Posterior cingulate gyrus (tissue), 11 donors: Measurements from ENCODE around the gene CFAP20DC.
"Not testable (repeated sequence)": the region's sequence is repeated elsewhere in the genome, so short reads cannot be mapped to it uniquely, and the experiment has no call there.

Experiments used
- DNase-seq, 10 donors: peaks; one replicate each; pipeline versions ENCODE4 v3.0.0 to v3.0.0-alpha.2; 2020 to 2021; ENCODE audit warnings: mixed read lengths in 3 of 10
- intact Hi-C: fragments of 100-400 bp; cut with DNase I; formaldehyde crosslinking; loops from one replicate; pipeline ENCODE4 v1.15.1; 2023

Gene CFAP20DC

DNA sequence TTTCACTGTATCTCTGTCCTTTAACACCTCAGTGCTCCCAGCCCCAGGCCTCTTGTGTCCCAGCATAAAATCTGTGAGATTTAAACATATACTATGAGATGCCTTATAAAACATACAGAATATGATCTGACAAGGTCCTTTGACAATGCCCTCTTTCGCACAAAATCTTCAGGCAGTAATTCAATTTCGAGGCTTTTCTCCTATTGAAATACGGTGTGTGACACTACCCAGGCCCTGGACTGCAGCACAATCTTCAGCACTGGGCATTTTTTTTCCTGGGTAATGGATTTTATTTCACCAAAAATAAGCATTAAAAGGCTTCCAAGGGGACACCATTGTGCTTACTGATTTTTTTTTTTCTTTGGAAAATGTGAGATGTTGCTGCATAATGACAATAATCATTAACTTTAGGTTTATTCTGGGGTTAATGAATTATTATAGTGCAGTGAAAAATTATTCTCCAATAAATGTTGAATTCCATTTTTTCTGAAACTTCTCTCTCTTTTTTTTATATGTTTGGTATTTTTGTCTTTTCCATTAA, 342.4 kb downstream of the CFAP20DC start:
- intact Hi-C loops: no loop called here

DNA sequence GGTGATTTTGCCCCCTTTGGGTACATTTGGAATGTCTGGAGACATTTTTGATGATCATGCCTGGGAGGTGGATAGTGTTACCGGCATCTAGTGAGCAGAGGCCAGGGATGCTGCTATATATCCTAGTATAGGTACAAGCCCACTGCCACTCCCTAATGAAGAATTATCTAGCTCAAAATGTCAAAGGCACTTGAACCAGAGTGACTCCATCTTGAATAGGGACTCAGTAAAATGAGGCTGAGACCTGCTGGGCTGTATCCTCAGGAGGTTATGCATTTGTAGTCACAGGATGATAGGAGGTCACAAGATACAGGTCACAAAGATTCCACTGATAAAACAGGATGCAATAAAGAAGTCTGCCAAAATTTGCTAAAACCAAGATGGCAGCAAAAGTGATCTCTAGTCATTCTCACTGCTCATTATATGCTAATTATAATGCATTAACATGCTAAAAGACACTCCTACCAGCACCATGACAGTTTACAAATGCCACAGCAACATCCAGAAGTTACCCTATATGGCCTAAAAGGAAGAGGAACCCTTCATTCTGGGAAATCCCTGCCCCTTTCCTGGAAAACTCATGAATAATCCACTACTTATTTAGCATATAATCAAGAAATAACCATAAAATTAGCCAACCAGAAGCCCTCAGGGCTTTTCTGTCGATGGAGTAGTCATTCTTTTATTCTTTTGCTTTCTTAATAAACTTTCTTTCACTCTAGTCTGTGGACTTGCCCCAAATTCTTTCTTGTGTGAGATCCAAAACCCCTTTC, 343.2 kb downstream of the CFAP20DC start:
- intact Hi-C loops: no loop called here
- DNase-seq: no peak

More for the DNA sequence above, 342.4 kb downstream of the CFAP20DC start:
- no peak for DNase-seq

DNA sequence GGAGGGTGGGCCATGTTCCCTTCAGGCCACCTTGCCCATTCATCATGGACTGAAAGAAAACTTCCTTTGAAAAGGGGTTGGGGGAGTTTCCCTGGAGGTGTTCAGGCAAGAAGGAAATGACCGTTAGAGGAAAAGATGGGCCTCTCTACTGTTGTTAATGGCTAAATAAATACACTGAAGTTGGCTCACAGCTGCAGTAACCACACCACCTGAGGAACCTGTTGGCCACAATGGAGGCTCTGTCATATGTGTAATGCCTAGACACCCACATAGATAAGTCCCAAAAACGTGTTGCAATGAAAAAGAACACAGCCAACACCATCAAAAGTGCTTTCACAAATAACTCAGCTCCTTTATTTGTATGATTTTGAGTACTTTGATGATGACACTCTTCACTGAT, 345.1 kb downstream of the CFAP20DC start:
- DNase-seq: no peak
- intact Hi-C loops: no loop called here

DNA sequence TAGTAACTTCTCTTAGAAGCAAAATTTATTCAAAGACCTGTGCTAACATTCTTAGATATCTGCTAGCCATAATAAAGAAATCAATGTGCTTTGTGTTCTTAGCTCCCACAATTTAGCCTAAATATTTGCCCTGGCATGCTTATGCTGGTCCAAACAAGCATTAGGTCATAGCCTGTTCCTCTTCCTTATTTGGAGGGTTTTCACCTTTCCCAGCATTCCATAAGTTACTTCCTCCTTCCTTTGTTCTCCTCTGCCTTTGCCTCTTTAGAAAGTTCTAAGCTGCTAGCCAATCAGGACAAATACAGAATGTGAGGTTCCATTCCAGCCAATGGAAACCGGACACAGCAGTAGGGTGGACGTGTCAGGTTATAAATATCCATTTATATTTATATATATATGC, 345.5 kb downstream of the CFAP20DC start:
- intact Hi-C loops, DNase-seq: not testable (repeated sequence)

DNA sequence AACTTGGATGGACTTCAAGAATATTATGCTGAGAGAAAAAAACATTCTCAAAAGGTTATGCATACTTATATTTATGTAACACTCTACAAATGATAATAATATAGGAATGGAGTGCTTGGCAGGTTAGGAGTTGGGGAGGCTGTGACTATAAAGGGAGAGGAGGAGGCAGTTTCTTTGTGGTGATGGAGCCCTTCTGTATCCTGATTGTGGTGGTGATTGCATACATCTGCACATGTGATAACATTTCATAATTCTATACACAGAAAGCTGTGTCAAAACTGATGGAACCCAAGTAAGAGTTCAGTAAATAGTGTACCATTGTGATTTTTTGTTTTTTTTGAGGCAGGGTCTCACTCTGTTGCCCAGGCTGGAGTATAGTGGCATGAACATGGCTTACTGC, 351.6 kb downstream of the CFAP20DC start:
- DNase-seq: no peak
- intact Hi-C loops: no loop called here

DNA sequence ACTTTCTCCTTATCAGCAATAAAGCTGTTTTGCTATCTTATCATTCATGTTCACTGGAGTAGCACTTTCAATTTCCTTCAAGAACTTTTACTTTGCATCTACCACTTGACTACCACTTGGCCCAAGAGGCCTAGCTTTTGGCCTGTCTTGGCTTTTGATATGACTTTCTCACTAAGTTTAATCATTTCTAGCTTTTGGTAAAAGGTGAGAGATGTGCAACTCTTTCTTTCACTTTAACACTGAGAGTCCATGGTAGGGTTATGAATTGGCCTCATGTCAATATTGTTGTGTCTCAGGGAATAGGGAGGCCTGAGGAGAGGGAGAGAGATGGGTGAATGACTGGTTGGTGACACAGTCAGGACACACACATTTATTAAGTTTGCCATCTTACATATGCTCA, 352.3 kb downstream of the CFAP20DC start:
- no peak for DNase-seq
- intact Hi-C loops: no loop called here

DNA sequence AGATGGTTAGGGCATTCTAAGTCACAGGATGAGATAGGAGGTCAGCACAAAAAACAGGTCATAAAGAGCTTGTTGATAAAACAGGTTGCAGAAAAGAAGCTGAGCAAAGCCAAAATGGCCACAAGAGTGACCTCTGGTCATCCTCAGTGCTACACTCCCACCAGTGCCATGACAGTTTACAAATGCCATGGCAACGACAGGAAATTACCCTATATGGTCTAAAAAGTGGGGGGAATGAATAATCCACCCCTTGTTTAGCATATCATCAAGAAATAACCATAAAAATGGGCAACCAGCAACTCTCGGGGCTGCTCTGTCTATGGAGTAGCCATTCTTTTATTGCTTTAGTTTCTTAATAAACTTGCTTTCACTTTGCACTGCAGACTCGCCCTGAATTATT, 353.0 kb downstream of the CFAP20DC start:
- DNase-seq, intact Hi-C loops: not testable (repeated sequence)

DNA sequence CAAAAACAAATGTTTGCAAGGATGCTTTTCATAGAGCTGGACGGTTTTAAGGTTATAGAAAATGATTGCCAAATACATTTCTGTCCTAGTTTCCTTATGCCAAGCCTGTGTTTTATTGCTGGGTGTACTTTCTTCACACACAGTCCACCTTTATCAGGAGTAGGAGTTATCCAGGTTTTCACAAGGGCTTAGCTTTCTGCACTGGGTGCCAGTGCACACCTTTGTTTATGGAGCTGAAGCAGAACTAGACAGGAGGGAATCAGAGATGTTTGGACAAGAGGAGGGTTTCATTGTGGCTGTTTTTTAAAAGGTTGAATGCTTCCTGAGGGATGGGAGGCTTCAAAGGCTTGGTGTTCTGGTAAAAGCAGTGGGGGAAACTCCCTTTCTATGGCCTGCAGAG, 353.7 kb downstream of the CFAP20DC start:
- DNase-seq: no peak
- intact Hi-C loops: no loop called here

DNA sequence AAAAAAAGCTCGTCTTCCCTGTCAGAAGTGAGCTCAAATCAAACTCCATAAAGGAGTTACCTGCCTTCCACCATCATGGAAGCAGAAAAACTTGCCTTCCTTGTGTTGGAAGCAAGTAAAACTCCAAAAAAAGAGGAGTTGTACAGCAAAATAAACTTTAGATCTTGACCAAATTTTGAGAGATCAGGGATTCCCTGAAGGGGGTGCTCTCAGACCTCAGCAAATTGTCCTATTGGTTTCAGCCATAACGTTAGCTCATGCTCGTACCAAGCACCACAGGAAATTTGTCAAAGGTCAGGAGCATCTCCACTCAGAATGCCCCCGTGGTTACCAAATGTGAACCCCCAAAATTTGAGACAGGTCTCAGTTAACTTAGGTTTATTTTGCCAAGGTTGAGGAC, 354.5 kb downstream of the CFAP20DC start:
- DNase-seq, intact Hi-C loops: not testable (repeated sequence)

DNA sequence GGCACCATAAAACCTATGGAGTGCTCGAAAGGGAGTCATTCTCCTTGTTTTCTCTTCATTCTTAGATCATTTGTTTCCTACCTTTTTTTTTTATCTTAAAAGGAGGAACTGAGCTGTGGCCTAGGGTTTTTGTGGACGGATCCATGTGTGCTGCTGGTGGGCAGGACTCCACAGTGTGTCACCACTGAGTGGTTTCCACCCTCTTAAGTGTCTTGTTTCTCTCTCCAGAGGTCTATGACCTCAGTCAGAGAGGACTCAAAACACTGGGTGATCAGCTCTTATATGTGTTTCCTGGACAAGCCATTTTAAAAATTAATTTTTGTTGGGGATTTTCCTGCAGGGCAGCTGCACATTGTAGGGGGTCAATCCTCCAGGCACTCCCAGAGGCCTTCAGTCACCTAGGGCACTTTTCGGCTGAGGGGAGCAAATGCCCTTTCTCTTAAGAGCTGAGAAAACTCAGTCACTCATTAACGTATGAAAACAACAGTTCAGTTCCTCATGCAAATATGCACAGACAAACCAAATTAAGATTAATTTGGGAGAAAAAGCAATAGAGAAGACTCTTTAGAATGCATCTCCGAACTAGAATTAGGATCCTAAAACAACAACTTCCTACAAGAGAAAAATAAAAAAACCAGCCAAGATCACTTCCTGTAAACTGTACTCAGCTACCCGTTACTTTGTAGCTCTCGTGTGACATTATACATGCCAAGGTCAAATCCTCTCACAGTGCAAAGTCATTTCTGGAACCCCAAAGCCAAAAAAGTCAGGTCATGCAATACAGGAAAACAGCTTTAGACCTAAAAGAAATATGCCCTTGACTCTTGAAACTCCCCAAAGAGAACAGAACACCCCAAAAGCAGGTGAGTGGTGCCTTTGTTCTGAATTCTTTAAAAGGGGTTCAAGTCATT, 355.6 kb downstream of the CFAP20DC start:
- DNase-seq: no peak
- intact Hi-C loops: no loop called here

DNA sequence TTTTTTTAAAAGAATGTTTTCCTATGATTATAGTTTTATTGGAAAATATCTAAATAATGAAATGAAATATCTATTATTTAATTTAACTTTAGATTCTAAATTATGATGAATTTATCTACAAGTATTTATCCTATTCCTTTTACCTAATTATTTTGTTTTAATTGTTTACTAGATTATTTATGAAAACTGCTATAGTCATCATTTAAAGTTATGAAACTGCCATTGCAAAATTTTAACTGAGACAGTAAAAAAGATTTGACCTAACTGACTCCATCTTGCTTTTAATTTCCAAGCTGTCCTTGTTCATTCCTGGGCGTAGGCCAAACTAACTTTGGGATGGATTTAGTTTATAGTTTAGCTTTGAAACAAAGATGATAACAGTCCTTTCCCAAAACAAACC, 357.3 kb downstream of the CFAP20DC start:
- intact Hi-C loops: no loop called here
- DNase-seq: no peak
